Neural progenitor cell (in vitro differentiated cells): ENCODE data around the gene NFS1. TPM values are rescaled to one million over a fixed set of nuclear protein-coding genes. Genes with fewer than 3 reads are reported as not detected.
A peak's percentile ranks its signal among the peaks of the same experiment; 100 is the strongest.

Source experiments
- DNase-seq: peaks from one replicate; pipeline ENCODE4 v3.0.0-alpha.2; 2016; ENCODE audit warnings: low spot score
- H2AFZ ChIP-seq: fragments of 200-600 bp; sonication (generic); replicated peaks from 2 replicates; pipeline ENCODE4 v1.6.1; 2016; ENCODE audit warnings: antibody characterized with exemption
- H3F3A ChIP-seq: fragments of 200-600 bp; sonication (generic); 2 replicates; pipeline ENCODE4 v1.6.1; 2016; ENCODE audit warnings: antibody characterized with exemption, low read depth
- H3K27ac ChIP-seq: fragments of 200-600 bp; sonication (generic); 2 replicates; pipeline ENCODE4 v1.5.1; 2016; ENCODE audit warnings: mild to moderate bottlenecking
- H3K27me3 ChIP-seq: fragments of 200-600 bp; sonication (generic); 2 replicates; pipeline ENCODE4 v1.6.1; 2016; ENCODE audit warnings: mild to moderate bottlenecking, moderate library complexity
- H3K36me3 ChIP-seq: fragments of 200-600 bp; sonication (generic); 2 replicates; pipeline ENCODE4 v1.5.1; 2016
- H3K4me1 ChIP-seq: fragments of 200-600 bp; sonication (generic); 2 replicates; pipeline ENCODE4 v1.6.1; 2016; ENCODE audit warnings: mixed run types
- H3K4me2 ChIP-seq: fragments of 200-600 bp; sonication (generic); 2 replicates; pipeline ENCODE4 v1.6.1; 2016
- H3K4me3 ChIP-seq: fragments of 200-600 bp; sonication (generic); 2 replicates; pipeline ENCODE4 v1.5.1; 2016
- H3K79me2 ChIP-seq: fragments of 200-600 bp; sonication (generic); 2 replicates; pipeline ENCODE4 v1.6.1; 2016; ENCODE audit warnings: low read depth
- H3K9ac ChIP-seq: fragments of 200-600 bp; sonication (generic); 2 replicates; pipeline ENCODE4 v1.6.1; 2016
- H3K9me3 ChIP-seq: fragments of 200-600 bp; sonication (generic); 2 replicates; pipeline ENCODE4 v1.5.1; 2016; ENCODE audit warnings: low read depth
- H4K20me1 ChIP-seq: fragments of 200-600 bp; sonication (generic); 2 replicates; pipeline ENCODE4 v1.6.1; 2016; ENCODE audit warnings: low read depth
- H3K27ac Mint-ChIP-seq: 3 replicates; pipeline ENCODE4 v1.8.0; 2021; ENCODE audit warnings: mixed read lengths
- H3K27me3 Mint-ChIP-seq: 2 replicates; pipeline ENCODE4 v1.8.0; 2022; ENCODE audit warnings: low read depth, mild to moderate bottlenecking, inconsistent platforms, moderate library complexity, mixed read lengths; ENCODE audit not compliant: insufficient read depth
- H3K36me3 Mint-ChIP-seq: 3 replicates; pipeline ENCODE4 v1.8.0; 2021; ENCODE audit warnings: mixed read lengths
- H3K4me1 Mint-ChIP-seq: 3 replicates; pipeline ENCODE4 v1.8.0; 2021; ENCODE audit warnings: mixed read lengths
- H3K4me3 Mint-ChIP-seq: 3 replicates; pipeline ENCODE4 v1.8.0; 2021; ENCODE audit warnings: mild to moderate bottlenecking, moderate library complexity, mixed read lengths
- H3K9me3 Mint-ChIP-seq: 3 replicates; pipeline ENCODE4 v1.8.0; 2020; ENCODE audit warnings: mixed read lengths
- EZH2 ChIP-seq: fragments of 200-600 bp; sonication (generic); IDR thresholded peaks from 2 replicates; pipeline ENCODE4 v1.6.1; 2017; ENCODE audit warnings: antibody characterized with exemption, mild to moderate bottlenecking, moderate library complexity
- EZH2phosphoT487 ChIP-seq: fragments of 200-600 bp; sonication (generic); IDR thresholded peaks from 2 replicates; pipeline ENCODE4 v1.6.1; 2017; ENCODE audit warnings: antibody characterized with exemption
- total RNA-seq: library from RNA; depleted of rRNA; stranded (reverse); fragments of >200 nt; gene quantifications from 2 replicates; pipeline ENCODE4 v1.2.3, GENCODE V29; 2015; ENCODE audit warnings: low replicate concordance
- TF ChIP-seq, protein P1 (sequence below): fragments of 200-600 bp; sonication (generic); IDR thresholded peaks from 2 replicates; pipeline ENCODE4 v1.5.1; 2017; ENCODE audit warnings: antibody characterized with exemption, mild to moderate bottlenecking

Gene NFS1
- total RNA-seq, 1 donor from 2014 or later: 21.7 TPM

DNA sequence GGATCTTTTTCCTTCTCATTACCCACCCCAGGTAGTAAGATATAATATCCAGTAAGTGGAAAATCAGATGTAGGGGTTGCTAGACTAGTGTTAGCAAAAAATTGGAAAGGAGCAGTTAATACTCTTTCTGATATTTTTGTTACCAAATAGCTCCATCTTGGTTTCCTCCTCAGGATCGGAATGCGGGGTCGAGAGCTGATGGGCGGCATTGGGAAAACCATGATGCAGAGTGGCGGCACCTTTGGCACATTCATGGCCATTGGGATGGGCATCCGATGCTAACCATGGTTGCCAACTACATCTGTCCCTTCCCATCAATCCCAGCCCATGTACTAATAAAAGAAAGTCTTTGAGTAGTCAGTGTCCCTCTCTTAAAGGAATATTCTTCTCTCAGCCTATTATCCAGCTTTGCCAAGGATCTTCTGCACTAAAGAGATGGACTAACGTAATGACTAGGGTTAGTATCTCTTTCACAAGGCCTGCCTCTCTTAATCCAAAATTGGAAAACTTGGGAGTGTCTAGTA lies 1.5 kb upstream of the NFS1 start:
- peaks cover 36% of the 10 kb centered on the region for H4K20me1 ChIP-seq
- no peaks in the 10 kb centered on the region for H3K9me3 Mint-ChIP-seq
- no peak overlapping the region for H3K27ac Mint-ChIP-seq
- peak overlapping the region; percentile 92 for H3K4me3 Mint-ChIP-seq
- no peak overlapping the region for H3K27ac ChIP-seq
- H3K9ac ChIP-seq: peak overlapping the region; percentile 91
- DNase-seq: no peak
- H3K36me3 ChIP-seq: peaks cover 20% of the 10 kb centered on the region
- H3F3A ChIP-seq: peaks cover 81% of the 10 kb centered on the region
- peaks cover 11% of the 10 kb centered on the region for H3K36me3 Mint-ChIP-seq
- H3K4me3 ChIP-seq: peak overlapping the region; percentile 89
- H3K4me1 ChIP-seq: peaks cover 12% of the 10 kb centered on the region
- no peak for TF ChIP-seq EZH2
- TF ChIP-seq EZH2phosphoT487: no peak
- TF ChIP-seq, protein P1, sequence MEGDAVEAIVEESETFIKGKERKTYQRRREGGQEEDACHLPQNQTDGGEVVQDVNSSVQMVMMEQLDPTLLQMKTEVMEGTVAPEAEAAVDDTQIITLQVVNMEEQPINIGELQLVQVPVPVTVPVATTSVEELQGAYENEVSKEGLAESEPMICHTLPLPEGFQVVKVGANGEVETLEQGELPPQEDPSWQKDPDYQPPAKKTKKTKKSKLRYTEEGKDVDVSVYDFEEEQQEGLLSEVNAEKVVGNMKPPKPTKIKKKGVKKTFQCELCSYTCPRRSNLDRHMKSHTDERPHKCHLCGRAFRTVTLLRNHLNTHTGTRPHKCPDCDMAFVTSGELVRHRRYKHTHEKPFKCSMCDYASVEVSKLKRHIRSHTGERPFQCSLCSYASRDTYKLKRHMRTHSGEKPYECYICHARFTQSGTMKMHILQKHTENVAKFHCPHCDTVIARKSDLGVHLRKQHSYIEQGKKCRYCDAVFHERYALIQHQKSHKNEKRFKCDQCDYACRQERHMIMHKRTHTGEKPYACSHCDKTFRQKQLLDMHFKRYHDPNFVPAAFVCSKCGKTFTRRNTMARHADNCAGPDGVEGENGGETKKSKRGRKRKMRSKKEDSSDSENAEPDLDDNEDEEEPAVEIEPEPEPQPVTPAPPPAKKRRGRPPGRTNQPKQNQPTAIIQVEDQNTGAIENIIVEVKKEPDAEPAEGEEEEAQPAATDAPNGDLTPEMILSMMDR: no peak
- H3K79me2 ChIP-seq: peaks cover 27% of the 10 kb centered on the region
- H3K9me3 ChIP-seq: no peaks in the 10 kb centered on the region
- H2AFZ ChIP-seq: no peak overlapping the region
- H3K4me1 Mint-ChIP-seq: peaks cover 21% of the 10 kb centered on the region
- H3K27me3 ChIP-seq: no peaks in the 10 kb centered on the region
- peak overlapping the region; percentile 96 for H3K4me2 ChIP-seq
- H3K27me3 Mint-ChIP-seq: peaks cover 6% of the 10 kb centered on the region

DNA sequence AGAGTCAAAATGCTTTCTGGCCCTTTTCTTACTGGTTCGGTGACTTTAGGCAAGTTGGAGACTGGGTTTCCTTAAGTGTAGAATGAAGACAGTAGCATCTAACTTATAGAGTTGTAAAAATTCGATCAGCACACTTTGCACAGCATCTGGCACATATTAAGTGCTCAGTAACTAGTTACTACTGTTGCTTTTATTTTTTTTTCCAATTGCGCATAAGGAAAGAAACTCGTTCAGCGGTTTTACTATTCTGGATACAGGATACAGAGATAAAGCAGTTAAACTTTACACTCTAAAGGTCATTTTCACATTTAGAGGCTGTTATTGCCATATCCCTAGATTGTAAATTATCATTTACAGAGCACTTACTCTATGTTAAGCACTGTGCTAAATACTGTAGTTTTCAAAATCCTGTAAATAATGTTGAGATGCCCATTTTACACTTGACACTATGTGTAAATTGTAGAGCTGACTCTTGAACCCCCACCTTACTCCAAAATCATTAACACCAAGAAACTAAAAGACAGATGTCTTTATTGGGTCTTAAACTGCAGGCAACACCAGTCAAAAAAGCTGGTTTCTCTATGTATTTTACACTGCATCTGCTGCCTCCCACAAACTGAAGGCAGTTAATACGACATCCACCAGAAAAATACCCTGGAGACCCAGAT lies 939 bp upstream of the NFS1 start:
- H3K27ac ChIP-seq: no peak overlapping the region
- H3K27me3 Mint-ChIP-seq: peaks cover 6% of the 10 kb centered on the region
- peaks cover 21% of the 10 kb centered on the region for H3K79me2 ChIP-seq

DNA sequence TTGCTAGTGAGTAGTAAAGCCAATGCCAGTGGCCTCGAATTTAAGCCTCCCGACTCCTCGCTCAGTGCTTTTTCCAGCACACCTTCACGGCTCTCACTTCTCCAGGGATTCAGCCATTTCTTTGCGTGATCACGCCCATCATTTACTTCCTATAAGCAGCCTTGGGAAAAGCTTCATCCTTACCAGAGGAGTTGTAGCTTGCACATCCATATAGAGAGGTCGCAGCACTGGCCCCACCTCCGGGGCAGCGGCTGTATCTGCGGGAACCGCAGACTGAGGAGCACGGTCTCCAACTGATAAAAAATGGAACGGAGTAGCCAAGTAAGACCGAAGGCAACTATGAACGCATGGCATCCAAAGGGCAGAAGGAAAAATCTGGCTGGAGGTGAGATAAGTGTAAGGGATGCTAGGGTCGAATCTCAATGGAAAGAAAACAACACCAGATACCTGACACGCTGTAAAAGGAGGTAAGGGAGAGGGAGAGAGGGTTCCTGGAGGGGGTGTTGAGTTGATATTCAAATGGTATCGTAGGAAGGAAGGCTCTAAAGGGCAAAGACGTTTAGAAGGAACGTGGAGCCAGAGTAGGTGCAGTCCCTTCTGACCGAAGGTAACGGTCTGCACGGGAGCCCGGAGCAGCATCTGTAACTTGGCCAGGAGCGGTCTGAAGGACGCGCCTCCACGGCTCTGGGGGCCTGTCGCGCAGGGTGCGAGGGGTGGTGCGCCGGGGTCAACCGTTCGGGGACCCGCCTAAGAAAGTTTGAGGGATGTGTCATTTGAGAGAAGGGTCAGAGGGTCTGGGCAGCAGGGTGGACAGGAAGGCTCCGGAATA lies 640 bp downstream of the NFS1 start:
- no peaks in the 10 kb centered on the region for H3K9me3 ChIP-seq
- DNase-seq: peak; percentile 47
- peaks cover 59% of the 10 kb centered on the region for H3F3A ChIP-seq
- peak overlapping the region; percentile 96 for H3K4me2 ChIP-seq
- H3K79me2 ChIP-seq: peaks cover 15% of the 10 kb centered on the region
- peaks cover 6% of the 10 kb centered on the region for H3K27me3 Mint-ChIP-seq
- H3K27ac Mint-ChIP-seq: peak overlapping the region; percentile 12
- H3K4me1 ChIP-seq: peaks cover 12% of the 10 kb centered on the region
- peaks cover 5% of the 10 kb centered on the region for H3K36me3 ChIP-seq
- peak overlapping the region; percentile 73 for H3K27ac ChIP-seq
- no peaks in the 10 kb centered on the region for H3K27me3 ChIP-seq
- H3K4me3 Mint-ChIP-seq: peak overlapping the region; percentile 92
- peak overlapping the region; percentile 74 for H2AFZ ChIP-seq
- H3K9me3 Mint-ChIP-seq: no peaks in the 10 kb centered on the region
- peaks cover 21% of the 10 kb centered on the region for H3K4me1 Mint-ChIP-seq
- peak overlapping the region; percentile 89 for H3K4me3 ChIP-seq
- TF ChIP-seq, protein P1: no peak
- no peak for TF ChIP-seq EZH2
- no peak for TF ChIP-seq EZH2phosphoT487
- peak overlapping the region; percentile 91 for H3K9ac ChIP-seq
- peaks cover 11% of the 10 kb centered on the region for H3K36me3 Mint-ChIP-seq
- H4K20me1 ChIP-seq: peaks cover 16% of the 10 kb centered on the region

More for the DNA sequence above, 939 bp upstream of the NFS1 start:
- Mint-ChIP-seq H3K27ac (peak overlapping the region; percentile 90), H3K9me3 (no peaks in the 10 kb centered on the region), H3K4me1 (peaks cover 21% of the 10 kb centered on the region), H3K36me3 (peaks cover 15% of the 10 kb centered on the region), H3K4me3 (peak overlapping the region; percentile 92)
- peak overlapping the region; percentile 89 for H3K4me3 ChIP-seq
- H3F3A ChIP-seq: peaks cover 75% of the 10 kb centered on the region
- H3K27me3 ChIP-seq: no peaks in the 10 kb centered on the region
- peaks cover 19% of the 10 kb centered on the region for H3K36me3 ChIP-seq
- peaks cover 12% of the 10 kb centered on the region for H3K4me1 ChIP-seq
- no peaks in the 10 kb centered on the region for H3K9me3 ChIP-seq
- H3K9ac ChIP-seq: peak overlapping the region; percentile 91
- no peak for DNase-seq
- peak overlapping the region; percentile 70 for H2AFZ ChIP-seq
- peak overlapping the region; percentile 96 for H3K4me2 ChIP-seq
- TF ChIP-seq, protein P1: no peak
- TF ChIP-seq EZH2 (no peak), EZH2phosphoT487 (no peak)
- peaks cover 30% of the 10 kb centered on the region for H4K20me1 ChIP-seq
